HCT116 (cell line): Measurements from ENCODE around the gene ASAP2. TPM values are rescaled to one million over a fixed set of nuclear protein-coding genes. Genes with fewer than 3 reads are reported as not detected.

Experiments
- ATAC-seq: fragments of 200-7000 bp; cut with Tn5 transposase; 2 replicates; pipeline ENCODE4 v1.9.1; 2020; ENCODE audit warnings: mild to moderate bottlenecking, moderate library complexity
- BruUV-seq: library from RNA; stranded (reverse); fragments of 400-500 nt; replicated peaks from 2 replicates; lab custom pipeline; 2021; lab: Mats Ljungman, UMichigan
- CTCF ChIA-PET: fragments of 300-600 bp; sonication (Branson Sonifier 250); formaldehyde crosslinking; loops from one replicate; lab custom pipeline; 2021; ENCODE audit warnings: antibody characterized with exemption; lab: Charles Lee
- POLR2A ChIA-PET: fragments of 300-600, 350-600 bp; sonication (Branson Sonifier 250); formaldehyde crosslinking; loops from one replicate; lab custom pipeline; 2021; ENCODE audit warnings: antibody characterized with exemption; lab: Charles Lee
- RAD21 ChIA-PET, 2 experiments: fragments of 300-600 bp; sonication (Branson Sonifier 250); formaldehyde crosslinking; loops; one replicate each; lab custom pipeline; 2023; ENCODE audit warnings: low total read pairs in 2 of 2; ENCODE audit not compliant: uncharacterized antibody in 2 of 2, unreplicated experiment in 2 of 2, low non-redundant PET in 1 of 2; lab: Charles Lee
- DNase-seq: peaks from one replicate; pipeline ENCODE4 v3.0.0-alpha.2; 2010; ENCODE audit warnings: low read depth, low spot score
- H2AFZ ChIP-seq: fragments of 200-600 bp; shearing (Covaris generic), sonication (generic); 2 replicates; pipeline ENCODE4 v1.6.1; 2017; ENCODE audit warnings: low read depth, mixed run types, mixed read lengths, antibody characterized with exemption, low read length; ENCODE audit not compliant: poor library complexity, severe bottlenecking
- H3K27ac ChIP-seq: 2 replicates; pipeline ENCODE4 v1.5.1; 2012; ENCODE audit warnings: low read depth, low read length
- H3K27me3 ChIP-seq: fragments of 200-600 bp; sonication (generic); 2 replicates; pipeline ENCODE4 v1.6.1; 2016; ENCODE audit warnings: mixed run types, low read length, mixed read lengths; ENCODE audit not compliant: insufficient read depth
- H3K36me3 ChIP-seq, 2 experiments: fragments of 200-500 bp in 1 of 2; fragments of 200-600 bp in 1 of 2; sonication (Bioruptor generic) in 1 of 2; sonication (generic) in 1 of 2; 2 replicates each; pipeline versions ENCODE4 v1.5.1 to v1.6.1; 2014 to 2016; ENCODE audit warnings: low read length in 2 of 2, inconsistent platforms in 1 of 2, mixed read lengths in 1 of 2, mixed run types in 1 of 2; ENCODE audit not compliant: insufficient read depth in 2 of 2, control insufficient read depth in 1 of 2
- H3K4me1 ChIP-seq, 2 experiments: fragments of 200-600 bp in 1 of 2; sonication (generic) in 1 of 2; 2 replicates each; pipeline versions ENCODE4 v1.5.1 to v1.6.1; 2012 to 2017; ENCODE audit warnings: low read length in 2 of 2, inconsistent platforms in 1 of 2, mild to moderate bottlenecking in 1 of 2, mixed read lengths in 1 of 2, mixed run types in 1 of 2, moderate library complexity in 1 of 2; ENCODE audit not compliant: insufficient read depth in 2 of 2, control insufficient read depth in 1 of 2
- H3K4me2 ChIP-seq: fragments of 200-600 bp; sonication (generic); 2 replicates; pipeline ENCODE4 v1.6.1; 2017; ENCODE audit warnings: mixed run types, low read length, mixed read lengths
- H3K4me3 ChIP-seq, 2 experiments: fragments of 200-600 bp in 1 of 2; sonication (generic) in 1 of 2; replicated peaks in 1 of 2; 2 replicates each; pipeline ENCODE4 v1.5.1; 2011 to 2016; ENCODE audit warnings: low read length in 2 of 2, control low read depth in 1 of 2, low read depth in 1 of 2, mild to moderate bottlenecking in 1 of 2, mixed read lengths in 1 of 2, mixed run types in 1 of 2
- H3K79me2 ChIP-seq: fragments of 200-600 bp; sonication (generic); 2 replicates; pipeline ENCODE4 v1.6.1; 2017; ENCODE audit warnings: mild to moderate bottlenecking, mixed run types, low read length, moderate library complexity, mixed read lengths; ENCODE audit not compliant: insufficient read depth
- H3K9ac ChIP-seq: fragments of 200-600 bp; sonication (generic); 2 replicates; pipeline ENCODE4 v1.6.1; 2016; ENCODE audit warnings: low read length, mixed read lengths
- H3K9me2 ChIP-seq: fragments of 200-600 bp; sonication (generic), shearing (Covaris generic); 2 replicates; pipeline ENCODE4 v1.6.1; 2017; ENCODE audit warnings: mixed run types, mild to moderate bottlenecking, moderate library complexity; ENCODE audit not compliant: insufficient read depth
- H3K9me3 ChIP-seq, 2 experiments: fragments of 200-500 bp in 1 of 2; fragments of 200-600 bp in 1 of 2; sonication (Bioruptor generic) in 1 of 2; sonication (generic) in 1 of 2; 2 replicates each; pipeline ENCODE4 v1.6.1; 2014 to 2017; ENCODE audit warnings: low read length in 2 of 2, mixed read lengths in 2 of 2, inconsistent platforms in 1 of 2, low read depth in 1 of 2, mild to moderate bottlenecking in 1 of 2, mixed run types in 1 of 2, moderate library complexity in 1 of 2; ENCODE audit not compliant: control insufficient read depth in 1 of 2, insufficient read depth in 1 of 2
- H4K20me1 ChIP-seq: fragments of 200-600 bp; sonication (generic), shearing (Covaris generic); 2 replicates; pipeline ENCODE4 v1.6.1; 2017; ENCODE audit warnings: mixed run types, mild to moderate bottlenecking, moderate library complexity; ENCODE audit not compliant: insufficient read depth
- JUND ChIP-seq: IDR thresholded peaks from 2 replicates; pipeline ENCODE4 v1.6.1; 2012
- POLR2AphosphoS5 ChIP-seq: IDR thresholded peaks from 2 replicates; pipeline ENCODE4 v1.6.1; 2011; ENCODE audit warnings: mild to moderate bottlenecking, low read depth, low read length, moderate library complexity
- SIN3A ChIP-seq: IDR thresholded peaks from 2 replicates; pipeline ENCODE4 v1.6.1; 2012; ENCODE audit warnings: low read depth
- SRF ChIP-seq: IDR thresholded peaks from 2 replicates; pipeline ENCODE4 v1.6.1; 2012; ENCODE audit warnings: low read depth
- ZFX ChIP-seq: fragments of 450-650 bp; IDR thresholded peaks from 2 replicates; pipeline ENCODE4 v1.6.1; 2017
- intact Hi-C: fragments of 100-400 bp; cut with micrococcal nuclease; formaldehyde crosslinking; loops from 2 replicates; pipeline ENCODE4 v1.10.0; 2022
- total RNA-seq: library from RNA; stranded (reverse); gene quantifications from one replicate; pipeline ENCODE4 v1.2.1, GENCODE V29; 2021; ENCODE audit not compliant: unreplicated experiment

The ASAP2 gene
- total RNA-seq, 1 experiment from 2014 or later, result 16.5 TPM

GRCh38 chr2:9219027-9219445, 12.4 kb downstream of the ASAP2 start:
- no peak overlapping the region for H3K9ac ChIP-seq
- H3K79me2 ChIP-seq, result peaks cover 52% of the 10 kb centered on the region
- BruUV-seq, result no TSS peak
- H4K20me1 ChIP-seq, result no peaks in the 10 kb centered on the region; the same call in 1 of the 2 replicates
- H3K4me2 ChIP-seq, result no peak overlapping the region
- DNase-seq (no peak), ATAC-seq (no peak)
- no peak for TF ChIP-seq SRF
- no peak for TF ChIP-seq JUND
- TF ChIP-seq POLR2AphosphoS5, result no peak
- H3K4me1 ChIP-seq, result peaks cover 4 to 12% of the 10 kb centered on the region in 2 experiments
- H3K9me3 ChIP-seq, result no peaks in the 10 kb centered on the region
- no peaks in the 10 kb centered on the region for H3K9me2 ChIP-seq
- H3K36me3 ChIP-seq, result no peaks in the 10 kb centered on the region
- no peak overlapping the region for H3K4me3 ChIP-seq
- RAD21 ChIA-PET, result no interaction called here
- POLR2A ChIA-PET, result interaction anchor here (1.1 kb wide), 1 partner anchor 15 kb away, joined by 3 read pairs; no protein-coding TSS in a partner anchor
- intact Hi-C loops, result no loop called here
- CTCF ChIA-PET, result no interaction called here
- H3K27ac ChIP-seq, result no peak overlapping the region
- no peaks in the 10 kb centered on the region for H3K27me3 ChIP-seq
- no peak overlapping the region for H2AFZ ChIP-seq

DNA sequence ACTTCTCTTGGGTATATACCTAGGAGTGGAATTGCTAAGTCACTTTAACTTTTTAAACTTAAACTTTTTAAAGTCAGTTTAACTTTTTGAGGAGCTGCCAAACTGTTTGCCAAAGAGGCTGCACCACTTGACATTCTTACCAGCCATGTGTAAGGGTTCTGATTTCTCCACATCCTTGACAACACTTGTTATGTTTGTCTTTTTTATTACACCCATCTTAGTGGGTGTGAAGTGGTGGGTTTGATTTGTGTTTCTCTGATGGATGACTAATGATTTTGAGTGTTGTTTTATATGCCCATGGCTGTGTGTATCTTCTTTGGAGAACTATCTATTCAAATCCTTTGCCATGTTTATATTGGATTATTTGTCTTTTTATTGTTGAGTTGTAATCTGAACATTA, 13.6 kb downstream of the ASAP2 start:
- H3K9ac ChIP-seq, result no peak overlapping the region
- no peak for DNase-seq
- H2AFZ ChIP-seq, result no peak overlapping the region
- peaks cover 4 to 12% of the 10 kb centered on the region in 2 experiments for H3K4me1 ChIP-seq
- RAD21 ChIA-PET, result no interaction called here
- ATAC-seq, result no peak
- no peak overlapping the region for H3K27ac ChIP-seq
- H3K4me2 ChIP-seq, result no peak overlapping the region
- BruUV-seq, result no TSS peak
- H3K4me3 ChIP-seq, result no peak overlapping the region
- no peaks in the 10 kb centered on the region for H3K9me2 ChIP-seq
- H3K9me3 ChIP-seq, result no peaks in the 10 kb centered on the region
- CTCF ChIA-PET, result no interaction called here
- no peaks in the 10 kb centered on the region for H3K36me3 ChIP-seq
- H4K20me1 ChIP-seq, result no peaks in the 10 kb centered on the region; the same call in 1 of the 2 replicates
- H3K27me3 ChIP-seq, result no peaks in the 10 kb centered on the region
- intact Hi-C loops, result no loop called here
- POLR2A ChIA-PET, result no interaction called here
- TF ChIP-seq SIN3A (no peak), ZFX (no peak)
- peaks cover 44% of the 10 kb centered on the region for H3K79me2 ChIP-seq
